ENCODE data around the gene MSANTD7.

DNA sequence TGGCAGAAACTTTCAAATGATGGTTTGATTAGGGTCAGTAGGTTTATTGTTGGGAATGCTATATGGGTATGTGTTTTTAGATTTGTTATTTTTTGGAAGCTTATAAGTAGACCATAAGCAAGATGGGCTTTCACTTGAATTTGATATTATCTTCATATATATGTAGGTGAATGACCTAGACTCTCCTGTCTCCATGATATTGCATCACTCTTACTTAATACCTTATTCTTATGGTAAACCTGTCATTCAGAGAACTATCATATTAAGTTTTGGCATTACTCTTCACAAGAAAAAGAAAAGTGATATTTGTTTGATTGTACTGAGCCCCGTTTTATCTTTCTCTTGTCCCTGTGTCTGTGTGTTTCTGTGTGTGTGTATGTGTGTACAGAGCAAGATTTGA, 17.3 kb downstream of the MSANTD7 start:
- TF ChIP-seq SCRT1 (tag by site-specific recombination; IDR thresholded peaks at IDR 0.05; ENCODE audit: borderline replicate concordance), result no peak
- TF ChIP-seq SP7 (tag by site-specific recombination; IDR thresholded peaks at IDR 0.05), result no peak
- TF ChIP-seq ZNF366 (tag by site-specific recombination; conservative IDR thresholded peaks at IDR 0.05), result no peak
- TF ChIP-seq ZNF704 (tag by site-specific recombination; IDR thresholded peaks at IDR 0.05), result no peak
- no peak for TF ChIP-seq SALL2 (tag by site-specific recombination; IDR thresholded peaks at IDR 0.05; ENCODE audit: borderline replicate concordance)
- TF ChIP-seq ZNF248 (tag by site-specific recombination; IDR thresholded peaks at IDR 0.05), result no peak

Measured in HEK293 (cell line).